Duodenal mucosa (tissue), 2 donors: ENCODE results near the gene MTSS2.
"Not testable (repeated sequence)": the region's sequence is repeated elsewhere in the genome, so short reads cannot be mapped to it uniquely, and the experiment has no call there.

Source experiments
- H3K27ac ChIP-seq: one replicate; pipeline ENCODE4 v1.7.0; 2013; ENCODE audit warnings: low read depth, low read length
- H3K27me3 ChIP-seq, 2 donors: one replicate each; pipeline ENCODE4 v1.7.0; 2013; ENCODE audit warnings: low read length in 2 of 2, control low read depth in 1 of 2; ENCODE audit not compliant: insufficient read depth in 2 of 2, control insufficient read depth in 1 of 2
- H3K36me3 ChIP-seq, 2 donors: one replicate each; pipeline ENCODE4 v1.7.0; 2013; ENCODE audit warnings: low read length in 2 of 2, control low read depth in 1 of 2; ENCODE audit not compliant: insufficient read depth in 2 of 2, control insufficient read depth in 1 of 2
- H3K4me1 ChIP-seq, 2 donors: one replicate each; pipeline ENCODE4 v1.7.0; 2013; ENCODE audit warnings: low read length in 2 of 2, control low read depth in 1 of 2; ENCODE audit not compliant: insufficient read depth in 2 of 2, control insufficient read depth in 1 of 2
- H3K4me3 ChIP-seq, 2 donors: one replicate each; pipeline ENCODE4 v1.7.0; 2013; ENCODE audit warnings: low read length in 2 of 2, low read depth in 1 of 2
- H3K9ac ChIP-seq, 2 donors: one replicate each; pipeline ENCODE4 v1.7.0; 2013; ENCODE audit warnings: low read length in 2 of 2, low read depth in 1 of 2
- H3K9me3 ChIP-seq, 2 donors: one replicate each; pipeline ENCODE4 v1.7.0; 2013; ENCODE audit warnings: low read length in 2 of 2, control low read depth in 1 of 2; ENCODE audit not compliant: control insufficient read depth in 1 of 2

The MTSS2 gene

DNA sequence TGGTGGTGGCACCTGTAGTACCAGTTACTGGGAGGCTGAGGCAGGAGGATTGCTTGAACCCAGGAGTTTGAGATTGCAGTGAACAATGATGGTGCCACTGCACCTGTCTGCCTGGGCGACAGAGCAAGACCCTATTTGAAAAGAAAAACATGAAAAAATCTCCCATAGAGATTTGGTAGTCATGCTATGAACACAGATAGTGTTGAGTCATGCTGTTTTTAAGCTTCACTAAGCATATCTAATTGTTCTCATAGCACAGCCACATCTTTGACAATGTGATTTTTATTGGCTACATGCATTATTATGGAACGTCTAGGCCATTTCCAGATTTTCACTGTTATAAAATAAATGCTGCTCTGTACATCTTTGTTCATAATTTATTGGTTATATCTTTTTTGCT lies 33.5 kb downstream of the MTSS2 start:
- H3K4me3 ChIP-seq = no peak overlapping the region
- H3K4me1 ChIP-seq = peaks cover 6 to 7% of the 10 kb centered on the region in 2 donors
- H3K27ac ChIP-seq = no peak overlapping the region
- no peaks in the 10 kb centered on the region for H3K36me3 ChIP-seq
- no peaks in the 10 kb centered on the region for H3K9me3 ChIP-seq
- no peaks in the 10 kb centered on the region for H3K27me3 ChIP-seq
- H3K9ac ChIP-seq = no peak overlapping the region

DNA sequence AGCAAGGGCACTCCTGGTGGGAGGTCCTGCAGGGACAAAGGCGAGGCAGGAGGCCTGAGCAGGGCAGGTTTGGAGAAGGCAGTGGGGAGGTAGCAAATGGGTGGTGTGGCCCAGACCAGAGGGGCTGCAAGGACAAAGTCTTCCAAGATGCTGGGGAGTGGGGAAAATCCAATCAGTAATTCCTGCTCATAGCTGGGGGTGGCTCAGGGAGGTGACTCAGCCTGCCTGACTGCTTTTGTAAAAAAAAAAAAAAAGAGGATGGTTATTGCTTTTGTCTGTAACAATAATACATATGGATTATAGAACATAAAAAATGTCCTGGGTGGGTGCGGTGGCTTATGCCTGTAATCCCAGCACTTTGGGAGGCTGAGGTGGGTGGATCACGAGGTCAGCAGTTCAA lies 34.3 kb downstream of the MTSS2 start:
- no peaks in the 10 kb centered on the region for H3K9me3 ChIP-seq
- no peaks in the 10 kb centered on the region for H3K36me3 ChIP-seq
- H3K4me1 ChIP-seq = peaks cover 6 to 7% of the 10 kb centered on the region in 2 donors
- H3K27ac ChIP-seq = no peak overlapping the region
- H3K4me3 ChIP-seq = no peak overlapping the region
- no peaks in the 10 kb centered on the region for H3K27me3 ChIP-seq
- H3K9ac ChIP-seq = no peak overlapping the region

DNA sequence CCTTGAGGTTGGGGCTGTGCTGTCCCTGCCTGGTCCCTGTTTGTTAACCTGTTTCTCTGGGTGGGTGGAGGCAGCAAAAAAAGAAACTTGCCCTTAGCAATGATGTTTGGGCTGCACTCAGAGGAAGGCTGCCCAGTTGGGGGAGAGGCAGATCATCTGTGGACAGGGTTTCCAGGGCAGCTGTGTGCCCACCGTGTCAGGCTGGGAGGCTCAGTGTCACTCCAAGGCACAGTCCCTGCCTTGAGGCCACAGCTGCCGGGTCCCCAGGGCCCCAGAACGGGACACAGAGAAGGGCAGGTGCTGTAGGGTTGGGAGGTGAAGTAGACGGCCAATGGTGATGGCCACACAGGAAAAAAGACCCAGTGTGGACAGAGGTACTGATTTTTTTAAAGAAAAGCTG lies 35.6 kb downstream of the MTSS2 start:
- Histone ChIP-seq H3K36me3 (no peaks in the 10 kb centered on the region), H3K9me3 (no peaks in the 10 kb centered on the region), H3K27ac (no peak overlapping the region), H3K4me1 (peaks cover 6 to 7% of the 10 kb centered on the region in 2 donors), H3K9ac (no peak overlapping the region), H3K27me3 (no peaks in the 10 kb centered on the region), H3K4me3 (no peak overlapping the region)

DNA sequence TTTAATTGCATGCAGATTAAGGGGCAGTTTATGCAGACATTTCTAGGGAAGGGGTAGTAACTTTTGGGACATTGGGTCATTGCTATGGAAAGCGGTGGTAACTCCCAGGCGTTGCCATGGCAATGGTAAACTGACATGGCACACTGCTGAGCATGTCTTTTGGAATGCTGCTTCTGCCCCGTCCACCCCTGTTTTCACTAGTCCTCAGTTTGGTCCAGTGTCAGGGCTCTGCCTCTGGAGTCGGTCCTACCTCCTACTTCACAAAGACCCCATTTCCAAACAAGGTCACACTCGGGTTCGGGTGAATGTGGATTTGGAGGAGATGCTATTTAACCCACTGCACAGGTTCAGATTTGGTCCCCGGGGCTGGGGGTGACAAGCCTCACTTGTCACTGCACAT lies 36.6 kb downstream of the MTSS2 start:
- Histone ChIP-seq H3K9me3 (no peaks in the 10 kb centered on the region), H3K27ac (no peak overlapping the region), H3K36me3 (no peaks in the 10 kb centered on the region), H3K9ac (no peak overlapping the region), H3K27me3 (no peaks in the 10 kb centered on the region), H3K4me3 (no peak overlapping the region), H3K4me1 (peaks cover 5% of the 10 kb centered on the region in 2 donors)

DNA sequence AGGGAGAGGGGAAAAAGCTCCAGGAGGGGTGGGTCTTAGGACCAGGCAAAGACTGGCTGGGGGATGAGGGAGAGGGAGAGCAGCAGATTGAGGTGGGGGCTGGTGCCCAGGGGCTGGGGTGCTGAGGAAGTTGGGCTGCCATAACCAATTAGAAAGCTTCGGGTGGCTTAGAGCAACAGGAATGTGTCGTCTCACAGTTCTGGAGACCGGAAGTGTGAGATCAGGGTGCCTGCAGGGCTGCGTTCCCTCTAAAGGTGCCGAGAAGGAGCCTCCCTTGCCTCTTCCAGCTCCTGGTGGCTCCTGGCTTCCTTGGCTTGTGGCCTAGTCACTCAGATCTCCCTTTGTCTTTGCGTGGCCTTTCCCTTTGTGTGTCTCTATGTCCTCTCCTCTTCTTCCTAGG lies 37.2 kb downstream of the MTSS2 start:
- Histone ChIP-seq H3K9ac (no peak overlapping the region), H3K27ac (no peak overlapping the region)

DNA sequence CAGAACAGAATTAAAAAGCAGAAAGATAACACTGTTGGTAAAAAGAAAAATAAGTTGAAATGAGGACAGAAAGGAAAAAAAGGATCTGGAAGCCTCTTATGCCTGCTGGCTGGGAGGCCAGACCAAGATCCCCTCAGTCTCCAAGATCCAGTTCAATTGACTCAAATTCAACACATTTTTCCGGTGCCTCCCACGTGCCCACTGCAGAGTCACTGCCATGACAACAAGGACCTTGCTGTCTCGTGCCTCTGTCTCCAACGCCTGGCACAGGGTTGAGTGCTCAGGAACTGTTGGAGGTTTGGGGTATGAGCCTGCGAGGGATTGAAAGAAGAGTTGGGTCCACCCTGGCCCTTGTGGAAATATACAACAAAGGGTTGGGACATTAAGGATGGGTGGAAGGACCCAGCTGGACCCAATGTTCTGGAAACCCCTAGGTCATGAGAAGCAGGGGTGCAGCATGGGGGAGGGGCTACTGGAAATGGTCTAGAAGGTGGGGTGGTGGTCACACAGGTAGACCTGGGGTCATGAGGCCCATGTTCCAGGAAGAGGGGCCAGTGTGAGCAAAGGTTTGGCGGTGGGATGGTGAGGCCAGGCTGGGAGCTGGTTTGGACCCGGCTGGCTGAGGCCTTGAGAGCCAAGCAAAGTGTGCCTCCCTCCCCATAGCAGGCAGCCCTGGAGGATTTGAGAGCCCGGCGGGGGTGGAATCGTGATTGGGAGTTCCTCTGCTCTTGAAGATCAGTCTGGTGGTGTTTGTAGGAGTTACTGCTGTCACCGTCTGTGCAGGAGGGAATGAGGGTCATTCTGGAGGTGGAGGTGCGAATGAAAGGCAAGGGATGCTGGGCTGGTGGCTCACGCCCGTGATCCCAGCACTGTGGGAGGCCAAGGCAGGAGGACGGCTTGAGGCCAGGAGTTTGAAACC lies 38.2 kb downstream of the MTSS2 start:
- H3K9me3 ChIP-seq = no peaks in the 10 kb centered on the region
- no peak overlapping the region for H3K27ac ChIP-seq
- no peaks in the 10 kb centered on the region for H3K27me3 ChIP-seq
- H3K9ac ChIP-seq = no peak overlapping the region
- no peaks in the 10 kb centered on the region for H3K4me1 ChIP-seq
- H3K36me3 ChIP-seq = no peaks in the 10 kb centered on the region
- H3K4me3 ChIP-seq = no peak overlapping the region

More for the DNA sequence above, 37.2 kb downstream of the MTSS2 start:
- Histone ChIP-seq H3K36me3 (no peaks in the 10 kb centered on the region), H3K4me3 (no peak overlapping the region), H3K27me3 (no peaks in the 10 kb centered on the region), H3K4me1 (no peaks in the 10 kb centered on the region), H3K9me3 (no peaks in the 10 kb centered on the region)

DNA sequence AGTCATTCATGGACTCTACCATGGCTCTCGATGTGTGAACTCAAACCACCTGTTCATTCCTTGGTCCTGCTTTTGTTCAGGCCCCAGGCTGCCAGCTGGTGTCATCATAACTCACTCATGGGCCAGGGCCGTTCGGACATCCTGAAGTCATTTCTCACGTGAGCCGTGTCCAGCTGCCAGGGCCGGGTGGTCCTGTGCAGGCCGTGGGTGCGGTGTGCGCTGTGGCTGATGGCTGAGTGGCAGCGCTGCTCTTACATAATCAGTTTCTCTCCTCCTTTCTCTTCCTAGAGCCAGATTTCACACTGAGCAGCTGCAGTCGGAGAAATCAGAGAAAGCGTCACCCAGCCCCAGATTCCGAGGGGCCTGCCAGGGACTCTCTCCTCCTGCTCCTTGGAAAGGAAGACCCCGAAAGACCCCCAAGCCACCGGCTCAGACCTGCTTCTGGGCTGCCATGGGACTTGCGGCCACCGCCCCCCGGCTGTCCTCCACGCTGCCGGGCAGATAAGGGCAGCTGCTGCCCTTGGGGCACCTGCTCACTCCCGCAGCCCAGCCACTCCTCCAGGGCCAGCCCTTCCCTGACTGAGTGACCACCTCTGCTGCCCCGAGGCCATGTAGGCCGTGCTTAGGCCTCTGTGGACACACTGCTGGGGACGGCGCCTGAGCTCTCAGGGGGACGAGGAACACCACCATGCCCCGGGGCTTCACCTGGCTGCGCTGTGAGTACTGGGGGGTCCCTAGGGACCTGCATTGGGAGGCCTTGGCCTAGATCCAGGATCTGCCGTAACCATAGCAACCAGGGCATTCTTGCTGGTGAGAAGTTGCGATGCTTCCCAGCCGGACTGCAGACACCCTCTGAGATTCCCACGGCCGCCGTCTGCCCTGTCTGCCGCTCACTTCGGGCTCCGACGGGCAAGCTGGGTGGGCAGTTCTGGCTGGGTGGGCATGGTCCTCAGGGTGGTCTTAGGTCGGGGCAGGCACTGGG lies 39.3 kb downstream of the MTSS2 start, which contains the start of gene IL34:
Gene IL34 (plus strand): TSS at position 300 of the 982 bp plus-strand sequence. CDS start 389 bp downstream, at position 689.
- Histone ChIP-seq H3K27ac (no peak within 1 kb of the TSS), H3K4me1 (no peaks in the 10 kb centered on the region), H3K9ac (no peak within 1 kb of the TSS), H3K9me3 (no peaks in the 10 kb centered on the region), H3K27me3 (no peaks in the 10 kb centered on the region), H3K36me3 (no peaks in the 10 kb centered on the region), H3K4me3 (no peak within 1 kb of the TSS)

DNA sequence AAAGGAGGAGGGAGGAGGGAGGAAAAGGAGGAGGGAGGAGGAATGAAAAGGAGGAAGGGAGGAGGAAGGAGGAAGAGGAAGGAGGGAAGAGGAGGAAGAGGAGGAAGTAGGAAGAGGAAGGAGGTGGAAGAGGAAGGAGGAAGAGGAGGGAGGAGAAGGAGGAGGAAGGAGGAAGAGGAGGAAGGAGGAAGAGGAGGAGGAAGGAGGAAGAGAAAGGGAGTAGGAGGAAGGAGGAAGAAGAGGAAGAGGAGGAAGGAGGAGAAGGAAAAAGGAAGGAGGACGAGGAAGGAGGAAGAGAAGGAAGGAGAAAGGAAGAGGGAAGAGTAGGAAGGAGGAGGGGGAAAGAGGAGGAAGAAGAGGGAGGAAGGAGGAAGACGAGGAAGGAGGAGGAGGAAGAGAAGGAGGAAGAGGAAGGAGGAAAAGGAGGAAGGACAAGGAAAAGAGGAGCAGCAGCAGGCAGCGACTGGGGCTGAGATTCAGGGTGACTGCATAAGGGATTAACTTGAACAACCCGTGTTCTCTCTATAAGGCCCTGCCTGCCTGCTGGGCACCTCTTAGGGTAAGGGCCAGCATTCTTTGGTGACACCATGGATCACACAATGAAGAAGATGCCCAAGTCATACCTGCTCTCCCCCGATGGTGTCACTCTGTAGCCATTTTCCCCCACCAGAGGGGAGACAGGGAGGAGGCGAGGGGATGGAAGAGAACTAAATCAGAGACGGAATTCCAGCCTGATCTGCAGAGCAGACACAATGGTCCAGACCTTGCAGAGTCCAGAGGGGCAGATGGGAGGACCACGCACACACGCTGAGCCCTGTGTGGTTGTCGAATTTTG lies 40.9 kb downstream of the MTSS2 start:
- Histone ChIP-seq H3K27me3 (no peaks in the 10 kb centered on the region), H3K27ac (no peak overlapping the region)

DNA sequence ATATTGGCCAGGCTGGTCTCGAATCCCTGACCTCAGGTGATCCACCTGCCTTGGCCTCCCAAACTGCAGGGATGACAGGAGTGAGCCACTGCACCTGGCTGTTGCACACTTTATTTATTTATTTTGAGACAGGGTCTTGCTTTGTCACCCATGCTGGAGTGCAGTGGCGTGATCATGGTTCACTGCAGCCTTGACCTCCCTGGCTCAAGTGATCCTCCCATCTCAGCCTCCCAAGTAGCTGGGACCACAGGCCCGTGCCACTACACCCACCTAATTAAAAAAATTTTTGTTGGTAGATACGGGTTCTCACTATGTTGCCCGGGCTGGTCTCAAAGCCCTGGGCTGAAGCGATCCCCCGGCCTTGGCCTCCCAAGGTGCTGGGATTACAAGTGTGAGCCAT lies 42.6 kb downstream of the MTSS2 start:
- H3K36me3 ChIP-seq, H3K4me1 ChIP-seq, H3K27ac ChIP-seq: not testable (repeated sequence)

More for the DNA sequence above, 40.9 kb downstream of the MTSS2 start:
- Histone ChIP-seq H3K4me3 (no peak overlapping the region), H3K4me1 (no peaks in the 10 kb centered on the region), H3K36me3 (no peaks in the 10 kb centered on the region), H3K9ac (no peak overlapping the region), H3K9me3 (no peaks in the 10 kb centered on the region)

More for the DNA sequence above, 42.6 kb downstream of the MTSS2 start:
- H3K9me3 ChIP-seq, H3K4me3 ChIP-seq, H3K27me3 ChIP-seq, H3K9ac ChIP-seq: not testable (repeated sequence)
